Measurements from ENCODE around the gene CPVL.

Gene CPVL

DNA sequence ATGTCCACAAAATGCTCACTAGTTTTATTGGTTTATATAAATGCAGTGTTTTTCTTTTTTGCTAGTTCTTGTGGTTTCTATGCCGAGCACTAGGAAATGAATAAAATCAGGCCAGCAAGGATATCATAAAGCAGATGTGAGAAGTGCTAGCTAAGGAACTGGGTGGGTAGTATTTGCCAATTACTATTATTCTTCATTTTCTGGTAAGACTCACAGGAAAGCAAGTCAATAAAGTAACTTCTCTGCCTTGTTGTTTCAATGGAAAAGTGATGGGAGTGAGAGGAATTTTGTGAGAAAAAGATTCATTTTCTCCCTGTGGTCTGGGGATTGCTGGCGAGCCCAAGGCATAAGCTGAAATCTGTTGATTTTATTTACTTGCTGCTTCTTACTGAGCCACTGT, 137.7 kb downstream of the CPVL start:
- H3K36me3 Mint-ChIP-seq: no peaks in the 10 kb centered on the region
- H3K9me3 Mint-ChIP-seq (ENCODE audit: low read depth): no peaks in the 10 kb centered on the region
- H3K4me3 Mint-ChIP-seq: no peak overlapping the region
- no peak overlapping the region for H3K27ac Mint-ChIP-seq
- H3K4me1 Mint-ChIP-seq (ENCODE audit: low read depth): no peaks in the 10 kb centered on the region
- peaks cover 4% of the 10 kb centered on the region for H3K27me3 Mint-ChIP-seq

GRCh38 chr7:29007127-29007526, 139.2 kb downstream of the CPVL start:
- H3K9me3 Mint-ChIP-seq (ENCODE audit: low read depth): no peaks in the 10 kb centered on the region
- no peak overlapping the region for H3K27ac Mint-ChIP-seq
- H3K27me3 Mint-ChIP-seq: peaks cover 4% of the 10 kb centered on the region
- no peaks in the 10 kb centered on the region for H3K36me3 Mint-ChIP-seq
- no peak overlapping the region for H3K4me3 Mint-ChIP-seq
- no peaks in the 10 kb centered on the region for H3K4me1 Mint-ChIP-seq (ENCODE audit: low read depth)

DNA sequence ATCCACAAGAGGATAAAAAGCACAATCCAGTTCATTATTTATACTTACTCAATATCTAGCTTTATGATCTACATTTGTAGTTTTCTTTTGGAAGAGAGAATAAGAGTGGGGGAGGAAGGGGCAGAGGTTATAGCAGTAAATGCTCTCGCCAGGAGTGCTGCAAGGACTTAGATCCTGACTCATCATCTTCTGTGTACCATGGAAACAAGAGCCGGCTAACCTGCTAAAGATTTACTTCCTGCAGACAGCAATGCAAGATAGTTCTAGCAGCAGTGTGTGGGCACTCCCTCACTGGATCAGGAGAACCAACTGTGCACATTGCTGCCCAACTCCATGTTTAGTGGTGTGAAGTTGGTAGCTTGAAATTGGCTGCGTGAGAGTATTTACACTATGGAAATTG, 140.5 kb downstream of the CPVL start:
- no peaks in the 10 kb centered on the region for H3K4me1 Mint-ChIP-seq (ENCODE audit: low read depth)
- no peaks in the 10 kb centered on the region for H3K9me3 Mint-ChIP-seq (ENCODE audit: low read depth)
- H3K4me3 Mint-ChIP-seq: no peak overlapping the region
- no peak overlapping the region for H3K27ac Mint-ChIP-seq
- no peaks in the 10 kb centered on the region for H3K36me3 Mint-ChIP-seq
- H3K27me3 Mint-ChIP-seq: peaks cover 4% of the 10 kb centered on the region

GRCh38 chr7:29005406-29005805, 140.9 kb downstream of the CPVL start:
- Mint-ChIP-seq H3K27ac (no peak overlapping the region), H3K36me3 (no peaks in the 10 kb centered on the region), H3K4me3 (no peak overlapping the region), H3K9me3 (ENCODE audit: low read depth) (no peaks in the 10 kb centered on the region), H3K4me1 (ENCODE audit: low read depth) (no peaks in the 10 kb centered on the region), H3K27me3 (peaks cover 4% of the 10 kb centered on the region)

DNA sequence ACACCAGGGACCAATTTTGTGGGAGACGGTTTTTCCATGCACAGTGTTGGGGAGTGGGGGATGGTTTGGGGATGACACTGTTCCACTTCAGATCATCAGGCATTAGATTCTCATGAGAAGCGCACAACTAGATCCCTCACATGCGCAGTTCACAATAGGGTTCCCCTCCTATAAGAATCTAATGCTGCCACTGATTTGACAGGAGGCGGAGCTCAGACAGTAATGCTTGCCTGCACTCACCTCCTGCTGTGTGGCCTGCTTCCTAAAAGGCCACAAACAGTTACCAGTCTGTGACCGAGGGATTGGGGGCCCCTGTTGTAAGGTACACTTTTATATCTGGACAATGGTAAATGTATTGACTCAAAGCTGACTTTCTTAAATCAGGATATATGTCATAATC, 142.6 kb downstream of the CPVL start:
- H3K4me3 Mint-ChIP-seq: no peak overlapping the region

GRCh38 chr7:29000717-29001076, 145.6 kb downstream of the CPVL start:
- Mint-ChIP-seq H3K27me3 (peaks cover 8% of the 10 kb centered on the region), H3K36me3 (no peaks in the 10 kb centered on the region), H3K9me3 (ENCODE audit: low read depth) (no peaks in the 10 kb centered on the region), H3K27ac (no peak overlapping the region), H3K4me3 (no peak overlapping the region), H3K4me1 (ENCODE audit: low read depth) (no peaks in the 10 kb centered on the region)

More for the DNA sequence above, 142.6 kb downstream of the CPVL start:
- Mint-ChIP-seq H3K27me3 (peaks cover 8% of the 10 kb centered on the region), H3K27ac (no peak overlapping the region), H3K36me3 (no peaks in the 10 kb centered on the region), H3K4me1 (ENCODE audit: low read depth) (no peaks in the 10 kb centered on the region), H3K9me3 (ENCODE audit: low read depth) (no peaks in the 10 kb centered on the region)

DNA sequence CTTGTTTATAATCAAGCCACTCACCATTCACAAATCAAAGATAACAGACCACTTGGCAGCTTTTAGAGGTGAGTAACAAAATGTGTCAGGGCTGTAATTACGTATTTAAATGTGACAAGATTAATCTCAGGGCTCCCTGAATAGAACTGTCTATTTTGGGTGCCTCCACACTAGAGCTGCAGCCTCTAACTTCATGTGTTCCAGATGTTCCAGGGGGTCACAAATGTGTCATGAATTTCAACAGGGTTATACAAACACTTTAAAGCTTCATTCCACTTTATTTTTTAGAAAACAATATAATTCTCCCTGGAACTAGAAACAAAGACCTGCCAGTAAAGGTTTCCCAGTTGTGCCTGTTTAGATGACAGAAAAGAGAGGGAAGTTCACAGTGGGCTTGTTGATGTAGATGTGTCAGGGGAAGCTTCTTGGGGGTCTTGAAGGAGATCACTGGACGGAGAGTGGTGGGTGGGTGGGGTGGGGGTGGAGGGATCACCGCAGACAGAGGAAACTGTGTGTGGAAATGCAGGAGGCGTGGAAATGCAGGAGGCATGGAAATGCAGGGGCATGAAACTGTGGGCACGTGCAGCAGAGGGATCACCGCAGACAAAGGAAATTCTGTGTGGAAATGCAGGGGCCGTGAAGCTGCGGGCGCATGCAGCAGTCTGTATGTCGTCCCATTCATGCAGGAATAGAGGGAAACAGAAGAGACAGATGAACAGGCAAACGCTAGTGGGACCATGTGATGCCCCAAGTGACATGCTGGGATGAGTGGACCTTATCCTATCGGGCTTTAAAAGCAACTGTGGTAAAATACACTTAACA, 146.2 kb downstream of the CPVL start:
- Mint-ChIP-seq H3K27ac (no peak overlapping the region), H3K27me3 (peaks cover 7% of the 10 kb centered on the region), H3K4me3 (no peak overlapping the region), H3K36me3 (no peaks in the 10 kb centered on the region), H3K4me1 (ENCODE audit: low read depth) (no peaks in the 10 kb centered on the region), H3K9me3 (ENCODE audit: low read depth) (no peaks in the 10 kb centered on the region)

- H3K4me1 Mint-ChIP-seq (ENCODE audit: low read depth): no peaks in the 10 kb centered on the region
- H3K27me3 Mint-ChIP-seq: peaks cover 7% of the 10 kb centered on the region
- H3K9me3 Mint-ChIP-seq (ENCODE audit: low read depth): no peaks in the 10 kb centered on the region
- no peak overlapping the region for H3K27ac Mint-ChIP-seq
- H3K4me3 Mint-ChIP-seq: no peak overlapping the region
- no peaks in the 10 kb centered on the region for H3K36me3 Mint-ChIP-seq
Measured at GRCh38 chr7:28999427-28999826, 146.9 kb downstream of the CPVL start.

DNA sequence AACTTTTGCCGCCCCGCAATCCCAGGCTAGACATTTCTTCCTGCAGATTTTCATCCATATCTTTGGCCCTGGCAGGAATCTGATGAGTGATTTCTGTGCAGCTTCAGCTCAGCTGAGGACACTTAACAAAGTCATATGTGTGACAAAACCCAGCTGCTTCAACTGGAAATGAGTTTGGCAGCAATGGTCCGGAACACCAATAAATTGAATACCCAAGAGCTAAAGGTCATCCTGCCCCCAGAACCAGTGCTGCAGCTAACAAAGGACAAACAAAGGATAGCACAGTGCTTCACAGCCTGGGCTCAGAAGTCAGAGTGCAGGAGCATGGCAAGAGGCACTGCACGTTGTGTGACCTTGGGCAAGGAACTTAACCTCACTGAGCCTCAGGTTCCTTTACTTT, 148.2 kb downstream of the CPVL start:
- Mint-ChIP-seq H3K27me3 (peaks cover 8% of the 10 kb centered on the region), H3K9me3 (ENCODE audit: low read depth) (no peaks in the 10 kb centered on the region), H3K27ac (no peak overlapping the region), H3K4me1 (ENCODE audit: low read depth) (no peaks in the 10 kb centered on the region), H3K36me3 (no peaks in the 10 kb centered on the region), H3K4me3 (no peak overlapping the region)

- no peak overlapping the region for H3K4me3 Mint-ChIP-seq
- H3K36me3 Mint-ChIP-seq: no peaks in the 10 kb centered on the region
- peaks cover 9% of the 10 kb centered on the region for H3K27me3 Mint-ChIP-seq
- H3K27ac Mint-ChIP-seq: no peak overlapping the region
- H3K9me3 Mint-ChIP-seq (ENCODE audit: low read depth): no peaks in the 10 kb centered on the region
- H3K4me1 Mint-ChIP-seq (ENCODE audit: low read depth): no peaks in the 10 kb centered on the region
Measured at GRCh38 chr7:28996836-28997235, 149.5 kb downstream of the CPVL start.

GRCh38 chr7:28993371-28993770, 153.0 kb downstream of the CPVL start:
- Mint-ChIP-seq H3K4me1 (ENCODE audit: low read depth) (no peaks in the 10 kb centered on the region), H3K27ac (no peak overlapping the region), H3K4me3 (no peak overlapping the region), H3K9me3 (ENCODE audit: low read depth) (no peaks in the 10 kb centered on the region), H3K36me3 (no peaks in the 10 kb centered on the region), H3K27me3 (peaks cover 7% of the 10 kb centered on the region)

DNA sequence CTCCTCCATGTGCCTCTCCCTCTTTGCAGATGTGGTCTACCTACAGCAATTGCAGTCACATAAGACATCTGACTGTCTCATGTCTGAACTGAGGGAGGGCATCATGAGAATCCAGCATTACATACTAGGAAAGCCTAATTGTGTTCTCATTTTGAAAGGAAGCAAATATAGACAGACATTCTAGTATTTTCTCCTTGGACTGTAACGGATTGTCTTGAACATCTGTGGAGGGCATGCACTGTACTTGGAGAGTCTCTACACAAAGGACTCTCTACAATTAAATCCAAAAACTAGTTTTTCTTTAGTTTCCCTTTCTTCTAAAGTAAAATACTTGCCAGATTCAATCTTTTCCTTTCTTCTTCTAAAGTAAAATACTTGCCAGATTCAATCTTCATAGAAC, 153.5 kb downstream of the CPVL start:
- Mint-ChIP-seq H3K4me3 (no peak overlapping the region), H3K9me3 (ENCODE audit: low read depth) (no peaks in the 10 kb centered on the region), H3K36me3 (no peaks in the 10 kb centered on the region), H3K27ac (no peak overlapping the region), H3K27me3 (peaks cover 7% of the 10 kb centered on the region), H3K4me1 (ENCODE audit: low read depth) (no peaks in the 10 kb centered on the region)

DNA sequence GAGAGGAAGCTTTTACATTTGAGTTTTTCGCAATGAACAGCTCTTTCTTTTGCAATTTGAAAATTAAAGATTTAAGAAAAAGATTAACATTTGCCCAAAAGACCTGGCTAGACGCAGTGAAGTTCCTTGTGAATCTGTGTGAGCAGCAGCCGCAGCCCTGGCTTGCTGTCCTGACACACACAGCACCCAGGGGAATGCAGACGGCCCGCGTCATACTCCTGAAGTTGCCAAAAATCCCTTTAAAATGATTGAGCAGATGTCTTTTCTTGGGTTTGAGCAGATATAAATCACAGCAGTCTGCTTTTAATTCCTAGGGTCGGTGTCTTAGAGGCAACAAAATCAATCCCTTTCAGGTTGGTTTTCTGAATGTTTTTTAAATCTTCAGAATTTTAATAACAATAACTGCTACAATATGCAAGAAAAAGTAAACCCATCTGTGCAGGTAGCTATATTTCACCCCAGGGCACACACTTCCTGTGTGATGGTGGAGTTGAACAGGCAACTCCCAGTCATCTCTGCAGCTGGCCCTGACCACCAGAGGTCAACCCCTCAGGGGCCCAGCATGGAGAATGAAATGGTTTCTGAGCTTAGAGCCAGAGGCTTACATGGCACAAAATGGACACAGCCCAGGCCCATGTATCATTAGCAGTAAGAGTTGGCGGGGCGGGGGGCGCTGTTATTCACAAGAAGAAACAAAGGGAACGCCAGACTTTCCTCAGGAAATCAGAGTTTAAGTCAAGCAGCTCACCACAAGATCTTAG, 156.0 kb downstream of the CPVL start:
- H3K4me3 Mint-ChIP-seq: no peak overlapping the region
- H3K27me3 Mint-ChIP-seq: peaks cover 6% of the 10 kb centered on the region
- H3K4me1 Mint-ChIP-seq (ENCODE audit: low read depth): no peaks in the 10 kb centered on the region
- no peaks in the 10 kb centered on the region for H3K9me3 Mint-ChIP-seq (ENCODE audit: low read depth)
- H3K27ac Mint-ChIP-seq: no peak overlapping the region
- H3K36me3 Mint-ChIP-seq: no peaks in the 10 kb centered on the region

DNA sequence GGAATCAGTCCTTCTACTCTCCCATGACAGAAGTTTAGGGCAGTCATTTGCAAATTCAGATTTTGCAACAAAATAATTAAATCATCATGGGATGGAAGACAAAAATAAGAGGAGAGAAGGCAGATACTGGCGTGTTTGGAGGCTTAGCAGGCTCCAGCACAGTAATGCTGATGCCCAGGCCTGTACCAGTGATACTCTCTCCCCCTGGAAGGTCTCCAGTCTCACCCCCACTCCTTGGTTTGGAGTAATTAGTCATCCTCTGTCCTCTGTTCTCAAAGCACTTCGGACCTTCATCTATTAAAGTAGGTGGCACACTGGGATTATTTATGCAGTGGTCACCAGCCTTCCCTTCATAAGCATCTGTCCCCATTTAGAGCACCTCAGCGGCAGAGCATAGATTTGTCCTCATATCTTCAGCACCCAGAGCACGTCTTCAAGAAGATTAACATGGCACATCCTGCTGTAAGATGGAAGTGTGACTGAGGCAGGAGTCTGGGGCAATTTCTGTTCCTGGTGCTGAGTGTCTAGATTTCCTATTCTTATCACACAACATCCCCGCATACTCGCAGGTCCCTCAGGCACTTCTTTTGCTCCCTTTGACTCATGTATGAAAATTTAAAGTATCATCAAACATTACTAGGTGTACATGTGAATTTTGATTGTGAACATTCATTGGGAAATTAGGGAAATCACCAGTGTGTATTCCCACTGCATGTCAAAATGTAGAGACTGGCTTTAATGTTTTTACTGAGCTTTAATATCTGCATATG, 156.9 kb downstream of the CPVL start:
- H3K27ac Mint-ChIP-seq: no peak overlapping the region
- peaks cover 6% of the 10 kb centered on the region for H3K27me3 Mint-ChIP-seq
- no peaks in the 10 kb centered on the region for H3K4me1 Mint-ChIP-seq (ENCODE audit: low read depth)
- H3K4me3 Mint-ChIP-seq: no peak overlapping the region
- no peaks in the 10 kb centered on the region for H3K36me3 Mint-ChIP-seq
- H3K9me3 Mint-ChIP-seq (ENCODE audit: low read depth): no peaks in the 10 kb centered on the region

DNA sequence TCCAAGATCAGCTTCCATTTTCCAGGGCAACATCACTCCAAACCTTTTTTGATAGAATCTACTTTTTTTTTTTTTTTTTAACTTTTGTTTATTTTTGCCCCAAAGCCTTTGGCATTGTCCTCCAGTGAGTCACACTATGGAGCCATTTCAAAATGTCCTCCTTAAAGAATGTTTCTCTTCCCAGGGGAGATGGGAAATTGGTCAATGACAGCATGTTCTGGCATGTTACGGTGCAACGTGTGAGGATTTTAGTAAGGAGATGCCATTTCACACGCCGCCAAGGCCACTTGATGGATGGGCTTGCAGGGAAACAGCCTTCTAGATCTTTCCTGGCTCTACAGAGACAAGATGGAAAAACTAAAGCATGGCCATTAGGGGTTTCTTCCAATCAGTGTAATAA, 157.5 kb downstream of the CPVL start:
- peaks cover 6% of the 10 kb centered on the region for H3K27me3 Mint-ChIP-seq
- no peak overlapping the region for H3K27ac Mint-ChIP-seq
- H3K9me3 Mint-ChIP-seq (ENCODE audit: low read depth): no peaks in the 10 kb centered on the region
- no peak overlapping the region for H3K4me3 Mint-ChIP-seq
- no peaks in the 10 kb centered on the region for H3K4me1 Mint-ChIP-seq (ENCODE audit: low read depth)
- H3K36me3 Mint-ChIP-seq: no peaks in the 10 kb centered on the region
